Mesodermal cell (in vitro differentiated cells): ENCODE data around the gene CYP2D6.
"Not testable (repeated sequence)": the region's sequence is repeated elsewhere in the genome, so short reads cannot be mapped to it uniquely, and the experiment has no call there.

Experiments used
- H3K27ac ChIP-seq: 2 replicates; pipeline ENCODE4 v1.7.0; 2013; ENCODE audit warnings: mild to moderate bottlenecking, low read depth, low read length, moderate library complexity; ENCODE audit not compliant: severe bottlenecking
- H3K36me3 ChIP-seq: 2 replicates; pipeline ENCODE4 v1.7.1; 2013; ENCODE audit warnings: mild to moderate bottlenecking, low read length, moderate library complexity; ENCODE audit not compliant: control insufficient read depth, insufficient read depth
- H3K4me1 ChIP-seq: one replicate; pipeline ENCODE4 v1.7.1; 2013; ENCODE audit warnings: mild to moderate bottlenecking, low read length; ENCODE audit not compliant: insufficient read depth, control insufficient read depth, poor library complexity, severe bottlenecking
- H3K4me3 ChIP-seq: 2 replicates; pipeline ENCODE4 v1.7.0; 2013; ENCODE audit warnings: low read length, control low read depth, mild to moderate bottlenecking; ENCODE audit not compliant: insufficient read depth, poor library complexity, severe bottlenecking; ENCODE audit errors: extremely low read depth
- H3K9me3 ChIP-seq: 2 replicates; pipeline ENCODE4 v1.7.1; 2013; ENCODE audit warnings: mild to moderate bottlenecking, low read length, moderate library complexity; ENCODE audit not compliant: control insufficient read depth
- WGBS, 2 experiments: methylation state at CpG; one replicate each; pipeline ENCODE4 v1.1.5; 2013; ENCODE audit warnings: missing lambda C conversion rate in 2 of 2; ENCODE audit not compliant: insufficient coverage in 2 of 2; 5-methylcytosine and 5-hydroxymethylcytosine counted together

CYP2D6 gene

DNA sequence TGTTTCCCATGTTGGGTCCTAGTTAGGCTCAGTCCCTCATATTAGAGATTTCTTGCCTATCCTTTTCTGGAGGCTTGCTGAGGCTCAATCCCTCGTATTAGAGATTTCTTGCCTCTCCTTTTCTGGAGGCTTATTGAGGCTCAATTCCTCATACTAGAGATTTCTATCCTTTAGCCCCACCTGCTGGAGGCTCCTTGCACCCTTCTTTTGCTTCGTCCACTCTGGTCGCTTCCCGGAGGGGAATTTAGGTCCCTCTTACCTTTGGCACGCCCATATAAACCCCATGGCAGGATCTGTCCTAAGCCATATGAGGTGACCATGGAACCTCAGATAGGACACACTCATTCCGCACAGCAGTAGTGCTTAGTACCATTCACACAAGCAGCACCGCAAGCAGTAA, 15.9 kb downstream of the CYP2D6 start:
- no peak overlapping the region for H3K27ac ChIP-seq
- H3K36me3 ChIP-seq: peaks cover 3% of the 10 kb centered on the region
- WGBS, 2 experiments: 88 to 96% methylated on average over 3 to 7 of the region's 7 CpGs
- no peaks in the 10 kb centered on the region for H3K4me1 ChIP-seq
- H3K4me3 ChIP-seq: no peak overlapping the region
- peaks cover 21% of the 10 kb centered on the region for H3K9me3 ChIP-seq

DNA sequence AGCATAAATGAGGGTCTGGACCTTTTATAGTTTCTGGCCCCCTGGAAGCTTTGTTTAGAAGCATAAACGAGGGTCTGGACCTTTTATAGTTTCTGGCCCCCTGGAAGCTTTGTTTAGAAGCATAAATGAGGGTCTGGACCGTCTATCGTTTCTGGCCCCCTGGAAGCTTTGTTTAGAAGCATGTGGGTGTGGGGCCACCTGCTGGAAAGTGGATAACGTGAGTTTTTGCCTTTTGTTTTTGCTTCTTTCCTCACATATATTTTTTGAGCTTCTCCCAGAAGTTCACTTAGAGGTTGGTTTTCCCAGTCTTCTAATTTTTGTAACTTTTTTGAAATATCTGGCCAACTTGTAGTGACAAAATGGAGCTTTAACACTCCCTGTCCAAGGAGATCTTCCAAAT, 17.8 kb downstream of the CYP2D6 start:
- WGBS, 2 experiments: 40% methylated on average over 1 of the region's 4 CpGs; no CpG with 5 or more reads in 1 of the 2 experiments
- H3K4me3 ChIP-seq: not testable (repeated sequence)

DNA sequence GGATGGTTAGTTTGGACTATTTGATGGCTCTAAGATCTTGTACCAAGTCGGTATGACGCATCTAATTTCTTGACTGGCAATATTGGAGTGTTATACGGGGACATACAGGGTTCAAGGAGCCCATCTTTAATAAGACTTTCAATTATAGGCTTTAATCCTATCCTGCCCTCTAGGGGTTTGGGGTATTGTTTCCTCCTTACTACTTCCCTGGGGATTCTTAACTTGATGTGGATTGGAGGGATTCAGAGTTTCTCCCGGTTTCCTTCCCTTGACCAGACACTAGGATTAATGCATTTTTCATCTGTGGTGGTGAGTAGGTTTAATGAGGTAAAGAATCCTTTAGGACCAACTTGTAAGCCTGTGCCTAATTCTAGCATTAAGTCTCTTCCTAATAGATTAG, 18.8 kb downstream of the CYP2D6 start:
- H3K9me3 ChIP-seq: peaks cover 21% of the 10 kb centered on the region
- peaks cover 3% of the 10 kb centered on the region for H3K36me3 ChIP-seq
- H3K4me1 ChIP-seq: no peaks in the 10 kb centered on the region
- WGBS, 2 experiments: 77% methylated on average over 2 of the region's 4 CpGs; no CpG with 5 or more reads in 1 of the 2 experiments
- no peak overlapping the region for H3K27ac ChIP-seq
- no peak overlapping the region for H3K4me3 ChIP-seq

More for the DNA sequence above, 17.8 kb downstream of the CYP2D6 start:
- H3K36me3 ChIP-seq, H3K4me1 ChIP-seq, H3K27ac ChIP-seq: not testable (repeated sequence)
- peaks cover 21% of the 10 kb centered on the region for H3K9me3 ChIP-seq

DNA sequence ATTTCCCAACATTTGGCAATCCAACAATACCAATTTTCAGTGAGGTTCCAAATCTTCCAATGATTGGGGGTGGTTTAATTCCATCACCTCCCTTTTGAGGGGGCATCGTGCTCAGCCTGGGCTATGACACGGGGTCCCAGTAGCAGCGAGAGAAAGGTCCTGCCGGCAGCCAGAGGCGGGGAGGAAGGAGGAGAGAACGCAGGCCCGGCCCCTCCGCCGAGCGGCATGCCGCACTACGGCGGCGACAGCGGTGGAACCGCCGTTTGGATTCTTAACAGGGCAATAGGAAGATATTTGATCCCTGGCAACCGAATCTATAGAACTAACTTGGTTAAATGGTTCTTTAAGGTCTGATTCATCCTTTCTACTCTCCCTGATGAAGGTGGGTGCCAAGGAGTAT, 21.8 kb downstream of the CYP2D6 start:
- peaks cover 20% of the 10 kb centered on the region for H3K9me3 ChIP-seq
- no peak overlapping the region for H3K4me3 ChIP-seq
- H3K27ac ChIP-seq: no peak overlapping the region
- no peaks in the 10 kb centered on the region for H3K4me1 ChIP-seq
- H3K36me3 ChIP-seq: no peaks in the 10 kb centered on the region
- 92 to 94% methylated on average over 17 of the region's 18 CpGs for WGBS, 2 experiments

- WGBS, 2 experiments: 92 to 98% methylated on average over 4 to 5 of the region's 6 CpGs
- not testable (repeated sequence) for H3K4me1 ChIP-seq, H3K27ac ChIP-seq, H3K4me3 ChIP-seq, H3K36me3 ChIP-seq
- peaks cover 29% of the 10 kb centered on the region for H3K9me3 ChIP-seq
Observed at GRCh38 chr22:42104332-42104860, 26.2 kb downstream of the CYP2D6 start.

DNA sequence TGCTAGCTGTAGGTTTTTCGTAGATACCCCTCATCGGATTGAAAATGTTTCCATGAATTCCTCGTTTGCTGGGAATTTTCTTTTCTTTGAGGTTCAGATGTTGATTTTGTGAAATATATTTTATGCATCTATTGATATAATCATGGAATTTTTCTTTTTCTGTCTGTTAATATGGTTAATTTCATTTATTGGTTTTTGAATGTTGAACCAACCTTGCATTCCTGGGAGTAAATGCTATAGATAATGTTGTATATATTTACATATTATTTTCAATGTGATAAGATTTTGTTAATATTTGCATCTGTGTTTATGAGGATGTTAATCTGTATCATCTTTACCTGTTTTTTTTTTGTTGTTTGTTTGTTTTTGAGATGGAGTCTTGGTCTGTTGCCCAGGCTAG, 29.4 kb downstream of the CYP2D6 start:
- WGBS, 2 experiments: no CpG with 5 or more reads among the region's 3 CpGs
- no peaks in the 10 kb centered on the region for H3K36me3 ChIP-seq
- peaks cover 29% of the 10 kb centered on the region for H3K9me3 ChIP-seq
- no peak overlapping the region for H3K27ac ChIP-seq
- H3K4me3 ChIP-seq: no peak overlapping the region
- no peaks in the 10 kb centered on the region for H3K4me1 ChIP-seq

DNA sequence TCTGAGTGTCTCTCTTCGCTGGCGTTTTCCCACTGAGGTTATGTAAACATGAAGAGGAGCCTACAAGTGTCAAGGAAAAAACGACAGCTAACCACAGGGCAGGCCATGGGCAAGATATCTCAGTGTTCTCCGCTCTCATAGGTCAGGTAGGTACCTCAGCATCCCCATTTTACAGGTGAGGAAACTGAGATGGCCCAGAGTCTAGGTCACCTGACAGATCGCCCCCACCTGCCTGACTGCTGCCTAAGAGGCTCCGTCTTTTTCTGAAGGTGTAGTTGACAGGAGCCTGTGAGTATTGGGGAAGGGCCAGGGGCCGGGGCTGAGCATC, 39.2 kb downstream of the CYP2D6 start:
- peak overlapping the region; percentile 90 for H3K4me3 ChIP-seq
- H3K4me1 ChIP-seq: no peaks in the 10 kb centered on the region
- H3K9me3 ChIP-seq: peaks cover 13% of the 10 kb centered on the region
- 37 to 39% methylated on average over 3 to 5 of the region's 7 CpGs for WGBS, 2 experiments
- peaks cover 24% of the 10 kb centered on the region for H3K36me3 ChIP-seq
- peak overlapping the region; percentile 79 for H3K27ac ChIP-seq

DNA sequence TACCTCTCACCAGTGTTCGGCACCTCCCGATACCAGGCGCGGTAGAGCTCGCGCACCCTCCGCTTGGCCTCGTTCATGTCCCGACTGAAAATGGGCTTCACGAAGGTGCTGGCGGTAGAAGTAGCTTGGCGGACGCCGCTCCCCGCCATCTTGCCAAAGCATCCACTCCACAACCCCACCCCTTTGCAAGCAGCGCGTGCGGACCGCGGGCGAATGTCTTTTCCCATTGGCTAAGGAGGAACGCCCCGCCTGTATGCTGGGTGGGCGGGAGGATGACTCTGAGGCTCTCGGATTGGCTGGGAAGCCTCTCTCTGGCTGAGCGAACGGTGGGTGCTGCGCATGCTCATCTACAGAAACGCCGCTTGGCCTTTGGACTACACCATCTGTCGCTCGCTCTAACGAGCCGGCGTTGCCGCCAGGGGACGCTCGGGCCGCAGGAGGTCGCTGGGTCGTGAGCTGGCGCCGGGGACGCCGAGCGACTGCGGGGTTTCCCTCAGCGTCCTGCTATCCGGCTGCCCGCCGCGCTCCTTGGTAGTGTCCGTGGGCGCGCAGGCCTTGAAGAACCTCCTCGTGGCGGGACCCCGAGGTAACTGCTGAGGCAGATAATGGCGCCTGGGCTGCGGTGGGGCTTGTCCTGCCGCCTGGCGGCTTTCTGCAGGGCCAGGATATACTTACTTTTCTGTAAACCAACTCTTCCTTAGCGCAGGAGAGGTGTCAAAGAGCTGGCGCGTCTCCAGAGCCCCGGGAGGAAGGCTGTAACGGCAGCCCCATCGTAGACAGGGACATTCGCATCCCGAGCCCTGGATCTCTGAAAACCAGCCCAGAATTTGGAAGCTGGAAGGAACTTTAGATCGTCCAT, 39.8 kb downstream of the CYP2D6 start, which contains the start of gene NDUFA6:
Gene NDUFA6, minus strand, starts transcription at position 177 of the 859 bp plus-strand sequence. Its CDS starts 28 bp downstream, at position 149.
- H3K4me3 ChIP-seq: peak within 1 kb of the TSS; percentile 90
- peaks cover 13% of the 10 kb centered on the region for H3K9me3 ChIP-seq
- 0% methylated on average over 58 to 67 of the region's 71 CpGs for WGBS, 2 experiments
- H3K4me1 ChIP-seq: no peaks in the 10 kb centered on the region
- H3K27ac ChIP-seq: peak within 1 kb of the TSS; percentile 87
- peaks cover 30% of the 10 kb centered on the region for H3K36me3 ChIP-seq

DNA sequence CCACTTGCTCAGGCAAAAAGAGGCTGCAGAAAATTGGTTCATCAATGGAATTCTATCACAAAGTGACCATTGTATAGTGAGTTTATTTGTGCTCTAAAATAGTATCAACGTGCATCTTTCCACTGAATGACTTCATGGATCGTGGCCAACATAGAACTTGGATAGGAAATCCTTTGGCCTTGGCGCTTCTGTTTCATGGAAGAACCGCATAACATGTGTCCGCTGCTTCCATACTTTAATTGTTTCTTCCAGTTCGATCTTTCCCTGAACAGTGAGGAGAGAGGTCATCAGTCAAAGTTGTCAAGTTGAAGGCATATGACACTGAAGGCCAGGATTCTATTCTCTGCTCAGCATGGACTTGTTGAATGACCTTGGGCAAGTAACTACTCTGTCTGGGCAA, 44.6 kb downstream of the CYP2D6 start:
- Histone ChIP-seq H3K36me3 (peaks cover 73% of the 10 kb centered on the region), H3K9me3 (peaks cover 13% of the 10 kb centered on the region), H3K27ac (no peak overlapping the region), H3K4me3 (no peak overlapping the region), H3K4me1 (no peaks in the 10 kb centered on the region)
- WGBS, 2 experiments: 98 to 99% methylated on average over 5 to 6 of the region's 6 CpGs

DNA sequence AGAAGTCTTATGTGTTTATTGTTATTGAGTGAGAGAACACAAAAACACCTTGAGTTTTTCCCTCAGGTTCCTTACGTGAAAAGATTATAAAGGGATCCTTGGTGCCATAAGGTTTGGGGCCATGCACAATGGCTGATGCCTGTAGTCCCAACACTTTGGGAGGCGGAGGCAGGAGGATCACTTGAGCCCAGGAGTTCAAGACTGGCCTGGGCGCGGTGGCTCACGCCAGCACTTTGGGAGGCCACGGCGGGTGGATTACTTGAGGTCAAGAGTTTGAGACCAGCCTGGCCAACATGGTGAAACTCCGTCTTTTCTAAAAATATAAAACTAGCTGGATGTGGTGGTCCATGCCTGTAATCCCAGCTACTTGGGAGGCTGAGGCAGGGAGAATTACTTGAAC, 45.7 kb downstream of the CYP2D6 start:
- Histone ChIP-seq H3K9me3 (peaks cover 13% of the 10 kb centered on the region), H3K4me1 (no peaks in the 10 kb centered on the region), H3K36me3 (peaks cover 73% of the 10 kb centered on the region), H3K27ac (no peak overlapping the region), H3K4me3 (no peak overlapping the region)
- whole genome bisulfite sequencing, 2 experiments: 96 to 97% methylated on average over 8 of the region's 8 CpGs

- no peak overlapping the region for H3K4me3 ChIP-seq
- peaks cover 61% of the 10 kb centered on the region for H3K36me3 ChIP-seq
- 90% methylated on average over 1 of the region's 4 CpGs; no CpG with 5 or more reads in 1 of the 2 experiments for whole genome bisulfite sequencing, 2 experiments
- H3K9me3 ChIP-seq: no peaks in the 10 kb centered on the region
- H3K4me1 ChIP-seq: peaks cover 3% of the 10 kb centered on the region
- H3K27ac ChIP-seq: no peak overlapping the region
Observed at GRCh38 chr22:42083119-42083518, 47.5 kb downstream of the CYP2D6 start.
